ENCODE results near the gene TRNAU1AP.

DNA sequence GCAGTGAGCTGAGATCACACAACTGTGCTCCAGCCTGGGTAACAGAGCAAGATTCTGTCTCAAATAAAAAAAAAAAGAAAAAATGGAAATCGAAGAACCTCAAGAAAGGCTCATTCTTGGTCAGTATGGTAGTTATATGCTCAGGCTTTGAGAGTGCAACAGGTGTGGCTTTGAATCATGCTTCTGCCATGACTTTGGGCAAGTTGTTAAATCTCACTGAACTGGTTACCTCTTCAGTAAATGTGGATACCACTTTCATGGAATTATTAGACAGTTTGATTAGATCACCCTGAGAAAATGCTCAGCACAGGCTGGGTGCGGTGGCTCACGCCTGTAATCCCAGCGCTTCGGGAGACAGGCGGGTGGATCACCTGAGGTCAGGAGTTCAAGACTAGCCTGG lies 12.8 kb downstream of the TRNAU1AP start:
- TF ChIP-seq NFE2L2 (IDR thresholded peaks at IDR 0.05; ENCODE audit: low read length) = no peak
- no peak for TF ChIP-seq ISX (CRISPR knock-in tag; conservative IDR thresholded peaks at IDR 0.05)
- TF ChIP-seq, protein P1, sequence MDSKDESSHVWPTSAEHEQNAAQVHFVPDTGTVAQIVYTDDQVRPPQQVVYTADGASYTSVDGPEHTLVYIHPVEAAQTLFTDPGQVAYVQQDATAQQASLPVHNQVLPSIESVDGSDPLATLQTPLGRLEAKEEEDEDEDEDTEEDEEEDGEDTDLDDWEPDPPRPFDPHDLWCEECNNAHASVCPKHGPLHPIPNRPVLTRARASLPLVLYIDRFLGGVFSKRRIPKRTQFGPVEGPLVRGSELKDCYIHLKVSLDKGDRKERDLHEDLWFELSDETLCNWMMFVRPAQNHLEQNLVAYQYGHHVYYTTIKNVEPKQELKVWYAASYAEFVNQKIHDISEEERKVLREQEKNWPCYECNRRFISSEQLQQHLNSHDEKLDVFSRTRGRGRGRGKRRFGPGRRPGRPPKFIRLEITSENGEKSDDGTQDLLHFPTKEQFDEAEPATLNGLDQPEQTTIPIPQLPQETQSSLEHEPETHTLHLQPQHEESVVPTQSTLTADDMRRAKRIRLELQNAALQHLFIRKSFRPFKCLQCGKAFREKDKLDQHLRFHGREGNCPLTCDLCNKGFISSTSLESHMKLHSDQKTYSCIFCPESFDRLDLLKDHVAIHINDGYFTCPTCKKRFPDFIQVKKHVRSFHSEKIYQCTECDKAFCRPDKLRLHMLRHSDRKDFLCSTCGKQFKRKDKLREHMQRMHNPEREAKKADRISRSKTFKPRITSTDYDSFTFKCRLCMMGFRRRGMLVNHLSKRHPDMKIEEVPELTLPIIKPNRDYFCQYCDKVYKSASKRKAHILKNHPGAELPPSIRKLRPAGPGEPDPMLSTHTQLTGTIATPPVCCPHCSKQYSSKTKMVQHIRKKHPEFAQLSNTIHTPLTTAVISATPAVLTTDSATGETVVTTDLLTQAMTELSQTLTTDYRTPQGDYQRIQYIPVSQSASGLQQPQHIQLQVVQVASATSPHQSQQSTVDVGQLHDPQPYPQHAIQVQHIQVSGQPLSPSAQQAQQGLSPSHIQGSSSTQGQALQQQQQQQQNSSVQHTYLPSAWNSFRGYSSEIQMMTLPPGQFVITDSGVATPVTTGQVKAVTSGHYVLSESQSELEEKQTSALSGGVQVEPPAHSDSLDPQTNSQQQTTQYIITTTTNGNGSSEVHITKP (CRISPR knock-in tag; IDR thresholded peaks at IDR 0.05; ENCODE audit: low read depth) = no peak
